IMR-90 (cell line): Measurements from ENCODE around the gene UQCC5. TPM values are rescaled to one million over a fixed set of nuclear protein-coding genes. Genes with fewer than 3 reads are reported as not detected.

Source experiments
- ATAC-seq: fragments of 200-7000 bp; cut with Tn5 transposase; 2 replicates; pipeline ENCODE4 v1.9.1; 2020; ENCODE audit warnings: low read depth, mild to moderate bottlenecking, moderate library complexity
- BruUV-seq: library from RNA; stranded (reverse); fragments of 400-500 nt; replicated peaks from 2 replicates; lab custom pipeline; 2021; lab: Mats Ljungman, UMichigan
- CTCF ChIA-PET: fragments of 300-600 bp; formaldehyde crosslinking; extraction: SDS; loops from one replicate; lab custom pipeline; 2021; ENCODE audit warnings: antibody characterized with exemption; lab: Yijun Ruan, JAX
- POLR2A ChIA-PET: fragments of 300-600 bp; sonication (Branson Sonifier 250); formaldehyde crosslinking; loops from one replicate; lab custom pipeline; 2022; ENCODE audit warnings: antibody characterized with exemption; ENCODE audit not compliant: unreplicated experiment; lab: Charles Lee
- DNase-seq: peaks from one replicate; pipeline ENCODE4 v3.0.0; 2013
- H2AFZ ChIP-seq: replicated peaks from 2 replicates; pipeline ENCODE3; 2013; ENCODE audit warnings: low read length, mild to moderate bottlenecking; ENCODE audit not compliant: poor library complexity
- H2AK5ac ChIP-seq: 2 replicates; pipeline ENCODE4 v1.6.1; 2013; ENCODE audit warnings: low read depth, low read length, inconsistent platforms
- H2AK9ac ChIP-seq: replicated peaks from 2 replicates; pipeline ENCODE3; 2013; ENCODE audit warnings: mild to moderate bottlenecking, low read depth, low read length, moderate library complexity; ENCODE audit not compliant: poor library complexity
- H2BK120ac ChIP-seq: 2 replicates; pipeline ENCODE4 v1.6.1; 2013; ENCODE audit warnings: low read depth, low read length, inconsistent platforms
- H2BK15ac ChIP-seq: 3 replicates; pipeline ENCODE4 v1.6.1; 2013; ENCODE audit warnings: low read depth, low read length, inconsistent platforms
- H2BK20ac ChIP-seq: 2 replicates; pipeline ENCODE4 v1.6.1; 2013; ENCODE audit warnings: low read depth, mild to moderate bottlenecking, inconsistent platforms, low read length, moderate library complexity
- H2BK5ac ChIP-seq: 2 replicates; pipeline ENCODE4 v1.6.1; 2013; ENCODE audit warnings: mild to moderate bottlenecking, low read depth, low read length, inconsistent platforms; ENCODE audit not compliant: poor library complexity, severe bottlenecking
- H3K14ac ChIP-seq: replicated peaks from 2 replicates; pipeline ENCODE4 v1.6.1; 2013; ENCODE audit warnings: low read depth, low read length, inconsistent platforms
- H3K18ac ChIP-seq: 2 replicates; pipeline ENCODE4 v1.6.1; 2013; ENCODE audit warnings: low read depth, low read length, control low read depth
- H3K23ac ChIP-seq: 2 replicates; pipeline ENCODE4 v1.6.1; 2013; ENCODE audit warnings: low read depth, low read length, inconsistent platforms
- H3K27ac ChIP-seq: 2 replicates; pipeline ENCODE4 v1.5.1; 2013; ENCODE audit warnings: mild to moderate bottlenecking, control low read depth, low read length; ENCODE audit not compliant: insufficient read depth
- H3K27me3 ChIP-seq: 2 replicates; pipeline ENCODE4 v1.6.1; 2013; ENCODE audit warnings: low read length; ENCODE audit not compliant: control insufficient read depth, insufficient read depth
- H3K36me3 ChIP-seq: 2 replicates; pipeline ENCODE4 v1.6.1; 2013; ENCODE audit warnings: low read length, mixed read lengths; ENCODE audit not compliant: control insufficient read depth, insufficient read depth
- H3K4ac ChIP-seq: 2 replicates; pipeline ENCODE4 v1.6.1; 2013; ENCODE audit warnings: low read depth, low read length, inconsistent platforms
- H3K4me1 ChIP-seq: 2 replicates; pipeline ENCODE4 v1.6.1; 2013; ENCODE audit warnings: low read length, mixed read lengths; ENCODE audit not compliant: control insufficient read depth, insufficient read depth
- H3K4me2 ChIP-seq: 2 replicates; pipeline ENCODE4 v1.6.1; 2013; ENCODE audit warnings: low read depth, mild to moderate bottlenecking, control low read depth, low read length, moderate library complexity
- H3K4me3 ChIP-seq: 2 replicates; pipeline ENCODE4 v1.5.1; 2013; ENCODE audit warnings: low read depth, mild to moderate bottlenecking, control low read depth, low read length, moderate library complexity; ENCODE audit not compliant: insufficient read depth
- H3K56ac ChIP-seq: 2 replicates; pipeline ENCODE4 v1.6.1; 2013; ENCODE audit warnings: low read length, inconsistent platforms; ENCODE audit not compliant: insufficient read depth; ENCODE audit errors: extremely low read depth
- H3K79me1 ChIP-seq, 2 experiments: 2 replicates each; pipeline ENCODE4 v1.6.1; 2013; ENCODE audit warnings: low read length in 2 of 2, inconsistent platforms in 1 of 2, low read depth in 1 of 2
- H3K9ac ChIP-seq: 2 replicates; pipeline ENCODE4 v1.6.1; 2013; ENCODE audit warnings: low read depth, low read length, control low read depth
- H3K9me1 ChIP-seq: 2 replicates; pipeline ENCODE4 v1.6.1; 2013; ENCODE audit warnings: low read length, inconsistent platforms; ENCODE audit not compliant: insufficient read depth
- H3K9me3 ChIP-seq: 2 replicates; pipeline ENCODE4 v1.6.1; 2013; ENCODE audit warnings: low read length; ENCODE audit not compliant: control insufficient read depth, insufficient read depth
- H4K20me1 ChIP-seq: 2 replicates; pipeline ENCODE4 v1.6.1; 2013; ENCODE audit warnings: low read length, inconsistent platforms; ENCODE audit not compliant: insufficient read depth
- H4K5ac ChIP-seq: 2 replicates; pipeline ENCODE4 v1.6.1; 2013; ENCODE audit warnings: mild to moderate bottlenecking, low read depth, low read length, control low read depth
- H4K8ac ChIP-seq, 2 experiments: 2 replicates each; pipeline ENCODE4 v1.6.1; 2013; ENCODE audit warnings: low read depth in 2 of 2, low read length in 2 of 2, control low read depth in 1 of 2, inconsistent platforms in 1 of 2
- H4K91ac ChIP-seq: 2 replicates; pipeline ENCODE4 v1.6.1; 2013; ENCODE audit warnings: low read depth, low read length, inconsistent platforms; ENCODE audit not compliant: insufficient read depth
- BHLHE40 ChIP-seq: fragments of 150-350 bp; IDR thresholded peaks from 2 replicates; pipeline ENCODE4 v1.6.1; 2016; ENCODE audit warnings: mild to moderate bottlenecking, low read depth, low read length
- CHD1 ChIP-seq: IDR thresholded peaks from 2 replicates; pipeline ENCODE4 v1.6.1; 2012; ENCODE audit warnings: low read depth, low read length, improper control_type of control experiment
- CTCF ChIP-seq: conservative IDR thresholded peaks from 2 replicates; pipeline ENCODE4 v1.5.1; 2012; ENCODE audit warnings: mild to moderate bottlenecking, low read depth, low read length, improper control_type of control experiment
- MAZ ChIP-seq: IDR thresholded peaks from 2 replicates; pipeline ENCODE4 v1.6.1; 2012; ENCODE audit warnings: low read depth, mild to moderate bottlenecking, low read length, improper control_type of control experiment, moderate library complexity, borderline replicate concordance
- MXI1 ChIP-seq: IDR thresholded peaks from 2 replicates; pipeline ENCODE4 v1.6.1; 2012; ENCODE audit warnings: low read depth, mild to moderate bottlenecking, low read length, moderate library complexity, borderline replicate concordance
- NFE2L2 ChIP-seq: fragments of 150-350 bp; IDR thresholded peaks from 2 replicates; pipeline ENCODE4 v1.6.1; 2016; ENCODE audit warnings: low read depth, mild to moderate bottlenecking, low read length
- POLR2A ChIP-seq: IDR thresholded peaks from 2 replicates; pipeline ENCODE4 v1.6.1; 2012; ENCODE audit warnings: mild to moderate bottlenecking, low read depth, low read length
- RAD21 ChIP-seq: IDR thresholded peaks from 2 replicates; pipeline ENCODE4 v1.6.1; 2012; ENCODE audit warnings: low read length, improper control_type of control experiment
- RCOR1 ChIP-seq: IDR thresholded peaks from 2 replicates; pipeline ENCODE4 v1.6.1; 2012; ENCODE audit warnings: mild to moderate bottlenecking, low read length, improper control_type of control experiment; ENCODE audit not compliant: insufficient replicate concordance
- RFX5 ChIP-seq: IDR thresholded peaks from 2 replicates; pipeline ENCODE4 v1.8.0; 2012; ENCODE audit warnings: low read depth, mild to moderate bottlenecking, low read length, moderate library complexity
- SMC3 ChIP-seq: fragments of 150-350 bp; IDR thresholded peaks from 2 replicates; pipeline ENCODE4 v1.6.1; 2016; ENCODE audit warnings: low read depth, mild to moderate bottlenecking, antibody characterized with exemption, low read length, moderate library complexity
- USF2 ChIP-seq: fragments of 150-350 bp; IDR thresholded peaks from 2 replicates; pipeline ENCODE4 v1.6.1; 2017; ENCODE audit warnings: mild to moderate bottlenecking, antibody characterized with exemption, low read length, low read depth
- WGBS, 2 experiments: methylation state at CpG; one replicate each; pipeline versions ENCODE4 v1.1.5 to v1.1.7; 2013; ENCODE audit warnings: missing lambda C conversion rate in 2 of 2; ENCODE audit not compliant: insufficient read length in 1 of 2; ENCODE audit errors: extremely low coverage in 2 of 2; 5-methylcytosine and 5-hydroxymethylcytosine counted together
- dilution Hi-C: fragments of 300-500 bp; cut with HindIII; formaldehyde crosslinking; loops from one replicate; pipeline ENCODE4 v1.14.3; 2018; ENCODE audit warnings: low sequenced_read_pairs; ENCODE audit not compliant: unreplicated experiment
- in situ Hi-C: fragments of 300-500 bp; cut with MboI; formaldehyde crosslinking; loops from 3 replicates; pipeline ENCODE4 v1.14.3; 2019; ENCODE audit warnings: low sequenced_read_pairs, inconsistent platforms, mixed read lengths
- intact Hi-C: fragments of 100-400 bp; cut with micrococcal nuclease; formaldehyde crosslinking; loops from 2 replicates; pipeline ENCODE4 v1.10.0; 2022
- polyA plus RNA-seq, 3 experiments: library from polyadenylated mRNA; depleted of rRNA; stranded (reverse); fragments of >200 nt; gene quantifications; 2 replicates each; pipeline ENCODE4 v1.2.3, GENCODE V29; 2012; ENCODE audit warnings: low replicate concordance in 1 of 3
- total RNA-seq: library from RNA; depleted of rRNA; stranded (reverse); fragments of >200 nt; gene quantifications from 2 replicates; pipeline ENCODE4 v1.2.3, GENCODE V29; 2012

Gene UQCC5
- total and polyA plus RNA-seq, 2 of the 4 experiments (the other 2 are of a cell fraction): 1.1 to 16.9 TPM

- no peak for DNase-seq
- Histone ChIP-seq H3K23ac (no peak overlapping the region), H2BK120ac (no peak overlapping the region), H3K4me2 (no peak overlapping the region), H4K91ac (no peak overlapping the region), H3K9me1 (peaks cover 6% of the 10 kb centered on the region; the same call in 1 of the 2 replicates), H3K56ac (no peak overlapping the region), H4K20me1 (peaks cover 17% of the 10 kb centered on the region; the same call in 1 of the 2 replicates), H2AK5ac (no peak overlapping the region), H3K4me1 (peaks cover 3% of the 10 kb centered on the region; the same call in 1 of the 2 replicates), H3K9me3 (no peaks in the 10 kb centered on the region), H3K4ac (no peak overlapping the region), H3K18ac (no peak overlapping the region), H2AFZ (no peak overlapping the region), H2AK9ac (no peak overlapping the region), H3K9ac (no peak overlapping the region), H2BK20ac (no peak overlapping the region), H4K8ac (no peak overlapping the region), H3K27ac (no peak overlapping the region), H3K36me3 (peaks cover 85% of the 10 kb centered on the region), H4K5ac (no peak overlapping the region), H3K14ac (no peak overlapping the region), H3K4me3 (no peak overlapping the region), H2BK15ac (no peak overlapping the region), H2BK5ac (no peak overlapping the region), H3K27me3 (no peaks in the 10 kb centered on the region), H3K79me1 (peaks cover 4 to 29% of the 10 kb centered on the region in 2 experiments; a peak in 3 of 4 replicates)
- ATAC-seq: no peak
- WGBS, 2 experiments: 99% methylated on average over 15 of the region's 18 CpGs; no CpG with 5 or more reads in 1 of the 2 experiments
- dilution Hi-C loops: no loop called here
- ChIA-PET CTCF (no interaction called here), POLR2A (no interaction called here)
- intact Hi-C loops: no loop called here
- BruUV-seq: no TSS peak
- TF ChIP-seq MAZ: no peak
- no peak for TF ChIP-seq BHLHE40
- TF ChIP-seq RCOR1: no peak
- no peak for TF ChIP-seq RAD21
- TF ChIP-seq CTCF: no peak
- TF ChIP-seq SMC3: no peak
- no peak for TF ChIP-seq RFX5
- TF ChIP-seq POLR2A: no peak
- TF ChIP-seq MXI1: no peak
- no peak for TF ChIP-seq USF2
- TF ChIP-seq CHD1: no peak
- no peak for TF ChIP-seq NFE2L2
- in situ Hi-C loops: no loop called here
Observed at GRCh38 chr3:52489453-52489852, 47.0 kb upstream of the UQCC5 start.
